Retinal pigment epithelial cell (primary cell): ENCODE measurements around the gene SPHK2.

ENCODE experiments used
- DNase-seq: peaks from one replicate; pipeline ENCODE4 v3.0.0-alpha.2; 2010; ENCODE audit warnings: low read depth
- H3K4me3 ChIP-seq: 2 replicates; pipeline ENCODE4 v1.5.1; 2011; ENCODE audit warnings: mild to moderate bottlenecking, low read length, control low read depth, moderate library complexity
- CTCF ChIP-seq: conservative IDR thresholded peaks from 2 replicates; pipeline ENCODE4 v1.5.1; 2011; ENCODE audit warnings: low read depth, low read length, control low read depth, inconsistent platforms

SPHK2 gene

GRCh38 chr19:48596237-48596636, 23.1 kb upstream of the SPHK2 start:
- H3K4me3 ChIP-seq: no peak overlapping the region
- TF ChIP-seq CTCF: no peak
- no peak for DNase-seq

GRCh38 chr19:48596679-48597465, 22.4 kb upstream of the SPHK2 start:
- H3K4me3 ChIP-seq: no peak overlapping the region
- no peak for TF ChIP-seq CTCF
- DNase-seq: no peak

- DNase-seq: no peak
- no peak for TF ChIP-seq CTCF
- no peak overlapping the region for H3K4me3 ChIP-seq
These were observed 20.2 kb upstream of the SPHK2 start for GRCh38 chr19:48598996-48599700.

- DNase-seq: no peak
- TF ChIP-seq CTCF: no peak
- no peak overlapping the region for H3K4me3 ChIP-seq
These were observed 18.5 kb upstream of the SPHK2 start for GRCh38 chr19:48600679-48601417.

GRCh38 chr19:48603001-48603400, 16.3 kb upstream of the SPHK2 start:
- no peak for DNase-seq
- no peak overlapping the region for H3K4me3 ChIP-seq
- no peak for TF ChIP-seq CTCF

- no peak overlapping the region for H3K4me3 ChIP-seq
- TF ChIP-seq CTCF: no peak
- no peak for DNase-seq
These were observed 15.9 kb upstream of the SPHK2 start for GRCh38 chr19:48603449-48603848.
